Common myeloid progenitor, CD34-positive (primary cell): Measurements from ENCODE around the gene DLGAP4.

Experiments used
- CTCF ChIA-PET: fragments of 350-600 bp; sonication (Branson Sonifier 250); formaldehyde crosslinking; loops from one replicate; lab custom pipeline; 2021; ENCODE audit warnings: antibody characterized with exemption; lab: Charles Lee
- POLR2A ChIA-PET: fragments of 350-600 bp; sonication (Branson Sonifier 250); formaldehyde crosslinking; loops from one replicate; lab custom pipeline; 2021; ENCODE audit warnings: antibody characterized with exemption; lab: Charles Lee
- DNase-seq, 3 donors: peaks; one replicate each; pipeline versions ENCODE4 v3.0.0 to v3.0.0-alpha.2; 2013
- H3K27ac ChIP-seq, 2 experiments: 1 replicate in 1 of 2; 2 replicates in 1 of 2; pipeline ENCODE4 v1.7.0; 2013; ENCODE audit warnings: inconsistent platforms in 2 of 2, low read length in 2 of 2, mild to moderate bottlenecking in 2 of 2, low read depth in 1 of 2, moderate library complexity in 1 of 2; ENCODE audit not compliant: severe bottlenecking in 2 of 2, insufficient read depth in 1 of 2, poor library complexity in 1 of 2
- H3K27me3 ChIP-seq, 5 experiments: replicated peaks in 2 of 5; 1 replicate in 3 of 5; 2 replicates in 2 of 5; pipeline versions ENCODE4 v1.6.1 to v1.7.0; 2013; ENCODE audit warnings: low read length in 4 of 5, mild to moderate bottlenecking in 2 of 5, moderate library complexity in 2 of 5, inconsistent platforms in 1 of 5; ENCODE audit not compliant: insufficient read depth in 5 of 5, control insufficient read depth in 4 of 5
- H3K36me3 ChIP-seq, 4 experiments: 1 replicate in 2 of 4; 2 replicates in 2 of 4; pipeline versions ENCODE4 v1.6.1 to v1.7.0; 2013; ENCODE audit warnings: low read length in 3 of 4, control low read depth in 1 of 4, mild to moderate bottlenecking in 1 of 4; ENCODE audit not compliant: control insufficient read depth in 4 of 4, insufficient read depth in 4 of 4
- H3K4me1 ChIP-seq, 4 experiments: 1 replicate in 3 of 4; 2 replicates in 1 of 4; pipeline versions ENCODE4 v1.6.1 to v1.7.1; 2013; ENCODE audit warnings: low read length in 3 of 4, mild to moderate bottlenecking in 3 of 4, control low read depth in 1 of 4, inconsistent platforms in 1 of 4, moderate library complexity in 1 of 4; ENCODE audit not compliant: control insufficient read depth in 4 of 4, insufficient read depth in 4 of 4; ENCODE audit errors: control extremely low read depth in 1 of 4
- H3K4me3 ChIP-seq, 7 experiments: 1 replicate in 4 of 7; 2 replicates in 3 of 7; pipeline versions ENCODE4 v1.5.1 to v1.7.0; 2013; ENCODE audit warnings: mild to moderate bottlenecking in 7 of 7, low read length in 6 of 7, moderate library complexity in 6 of 7, inconsistent platforms in 2 of 7, low read depth in 2 of 7, control low read depth in 1 of 7; ENCODE audit not compliant: insufficient read depth in 4 of 7, control insufficient read depth in 1 of 7; ENCODE audit errors: extremely low read depth in 1 of 7
- H3K9me3 ChIP-seq, 5 experiments: 1 replicate in 4 of 5; 2 replicates in 1 of 5; pipeline versions ENCODE4 v1.6.1 to v1.7.1; 2013; ENCODE audit warnings: low read length in 4 of 5, mild to moderate bottlenecking in 2 of 5, inconsistent platforms in 1 of 5, low read depth in 1 of 5, moderate library complexity in 1 of 5; ENCODE audit not compliant: control insufficient read depth in 4 of 5, insufficient read depth in 2 of 5; ENCODE audit errors: control extremely low read depth in 1 of 5
- WGBS: methylation state at CpG from one replicate; pipeline ENCODE4 v1.1.5; 2013; ENCODE audit not compliant: insufficient coverage; 5-methylcytosine and 5-hydroxymethylcytosine counted together

Gene DLGAP4

DNA sequence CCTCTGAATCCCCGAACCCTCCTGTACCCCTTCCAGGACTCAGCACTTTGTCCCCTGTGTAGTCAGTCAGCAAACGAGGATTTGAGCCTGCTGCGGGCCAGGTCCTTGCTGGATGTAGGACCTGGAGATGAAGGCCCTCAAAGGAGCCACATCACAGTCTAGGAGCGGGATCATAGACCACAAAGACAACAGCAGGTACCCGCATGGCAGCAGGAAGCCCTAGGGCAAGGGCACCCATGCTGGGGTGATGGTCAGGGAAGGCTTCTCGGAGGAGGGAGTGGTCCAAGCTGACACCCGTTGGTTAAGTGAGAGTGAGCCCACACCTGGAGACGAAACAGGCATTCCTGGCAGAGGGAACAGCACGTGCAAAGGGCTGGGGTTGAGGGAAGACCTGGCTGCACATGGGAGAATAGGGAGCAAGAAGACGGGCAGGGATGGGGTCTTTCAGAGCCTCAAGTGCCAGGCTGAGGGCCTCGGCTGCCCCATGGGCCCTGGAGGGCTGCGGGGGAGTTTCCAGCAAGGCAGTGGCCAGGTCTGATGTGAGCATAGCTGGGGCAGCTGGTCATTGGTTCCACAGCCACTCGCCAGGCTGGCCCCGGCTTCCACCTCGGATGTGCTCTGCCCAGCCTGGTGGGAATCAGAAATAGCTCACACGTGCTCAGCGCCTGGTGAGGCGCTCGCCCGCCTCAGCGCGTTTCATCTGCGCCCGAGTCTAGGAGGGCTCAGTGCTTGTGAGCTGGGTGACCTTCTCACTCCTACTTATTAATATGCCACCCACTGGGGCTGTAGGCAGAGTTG lies 15.0 kb downstream of the DLGAP4 start:
- peaks cover 0 to 9% (median 2%) of the 10 kb centered on the region in 5 experiments for H3K9me3 ChIP-seq
- 90% methylated on average over 24 of the region's 24 CpGs for WGBS
- no peaks in the 10 kb centered on the region for H3K36me3 ChIP-seq
- peaks cover 0 to 11% (median 0%) of the 10 kb centered on the region in 5 experiments for H3K27me3 ChIP-seq
- POLR2A ChIA-PET: no interaction called here
- no peaks in the 10 kb centered on the region for H3K4me1 ChIP-seq
- no peak overlapping the region for H3K4me3 ChIP-seq
- no peak for DNase-seq
- no peak overlapping the region for H3K27ac ChIP-seq
- CTCF ChIA-PET: no interaction called here

DNA sequence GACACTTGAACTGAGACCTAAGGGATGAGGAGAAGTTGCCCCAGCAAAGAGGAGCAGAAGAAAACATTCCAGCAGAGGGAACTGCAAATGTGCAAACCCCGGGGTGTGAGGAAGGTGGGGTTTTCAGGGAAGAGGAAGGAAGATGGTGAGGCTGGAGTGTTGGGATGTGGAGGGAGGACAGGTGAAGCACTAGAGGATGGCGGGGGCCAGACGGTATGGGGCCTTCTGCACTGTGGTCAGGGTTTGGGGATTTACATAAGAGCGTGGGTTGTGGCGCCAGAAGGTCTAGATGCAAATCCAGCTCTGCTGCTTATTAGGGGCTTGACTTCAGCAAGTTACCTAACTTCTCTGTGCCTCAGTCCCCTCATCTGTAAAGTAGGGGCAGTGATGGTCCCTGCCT lies 16.0 kb downstream of the DLGAP4 start:
- H3K4me3 ChIP-seq: no peak overlapping the region
- peaks cover 0 to 11% (median 0%) of the 10 kb centered on the region in 5 experiments for H3K27me3 ChIP-seq
- no peaks in the 10 kb centered on the region for H3K4me1 ChIP-seq
- H3K27ac ChIP-seq: no peak overlapping the region
- 67% methylated on average over 5 of the region's 5 CpGs for WGBS
- no peak for DNase-seq
- ChIA-PET CTCF (no interaction called here), POLR2A (no interaction called here)
- peaks cover 0 to 10% (median 2%) of the 10 kb centered on the region in 5 experiments for H3K9me3 ChIP-seq
- no peaks in the 10 kb centered on the region for H3K36me3 ChIP-seq

DNA sequence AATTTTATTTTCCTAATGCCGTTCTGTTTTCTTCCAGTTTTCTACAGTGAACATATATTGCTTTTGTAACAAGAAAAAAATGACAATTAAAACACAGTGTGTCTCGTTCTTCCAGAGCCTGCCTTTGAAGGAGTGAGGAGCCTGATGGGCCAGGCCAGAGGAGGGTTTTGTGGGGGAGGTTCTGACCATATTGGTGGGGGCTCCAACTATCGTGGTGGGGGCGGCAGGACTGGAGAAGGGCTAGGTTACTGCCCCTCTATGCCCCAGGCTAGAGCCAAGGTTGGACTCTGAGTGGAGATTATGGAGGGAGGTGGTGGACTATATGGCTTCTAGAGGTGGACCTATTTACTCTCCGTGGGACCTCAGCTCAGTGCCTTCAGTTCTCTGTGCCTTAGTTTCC lies 24.0 kb downstream of the DLGAP4 start:
- Histone ChIP-seq H3K9me3 (peaks cover 0 to 7% (median 2%) of the 10 kb centered on the region in 5 experiments), H3K4me3 (no peak overlapping the region), H3K4me1 (no peaks in the 10 kb centered on the region), H3K27ac (no peak overlapping the region), H3K27me3 (peaks cover 0 to 41% (median 17%) of the 10 kb centered on the region in 5 experiments), H3K36me3 (no peaks in the 10 kb centered on the region)
- no peak for DNase-seq
- WGBS: 83% methylated on average over 2 of the region's 5 CpGs
- CTCF ChIA-PET: no interaction called here
- POLR2A ChIA-PET: interaction anchor here (0.6 kb wide), 1 partner anchor 410 kb away, joined by 8 read pairs; no protein-coding TSS in a partner anchor

DNA sequence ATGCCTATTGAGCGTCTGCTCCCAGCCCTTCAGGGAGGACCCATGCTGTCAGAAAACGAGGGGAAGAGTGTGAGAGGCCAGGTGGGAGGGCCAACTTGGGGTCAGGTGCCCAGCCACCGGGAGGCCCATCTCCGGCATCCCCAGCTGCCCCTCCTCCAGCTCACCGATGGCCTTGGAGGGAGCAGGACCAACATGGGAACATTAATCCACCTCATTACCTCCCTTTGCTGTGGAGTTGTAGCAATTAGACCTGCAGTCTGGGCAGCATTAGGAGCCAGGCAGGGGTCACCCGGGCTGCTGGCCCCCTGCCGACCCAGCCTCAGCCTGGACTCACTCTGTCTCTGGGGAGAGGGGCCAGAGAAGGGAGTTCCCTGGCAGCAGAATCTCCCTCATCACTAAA lies 25.1 kb downstream of the DLGAP4 start:
- ChIA-PET POLR2A (no interaction called here), CTCF (no interaction called here)
- Histone ChIP-seq H3K4me3 (no peak overlapping the region), H3K36me3 (no peaks in the 10 kb centered on the region), H3K27me3 (peaks cover 0 to 52% (median 18%) of the 10 kb centered on the region in 5 experiments), H3K4me1 (no peaks in the 10 kb centered on the region), H3K27ac (no peak overlapping the region), H3K9me3 (peaks cover 0 to 3% (median 0%) of the 10 kb centered on the region in 5 experiments)
- 33% methylated on average over 2 of the region's 7 CpGs for WGBS
- DNase-seq: no peak

DNA sequence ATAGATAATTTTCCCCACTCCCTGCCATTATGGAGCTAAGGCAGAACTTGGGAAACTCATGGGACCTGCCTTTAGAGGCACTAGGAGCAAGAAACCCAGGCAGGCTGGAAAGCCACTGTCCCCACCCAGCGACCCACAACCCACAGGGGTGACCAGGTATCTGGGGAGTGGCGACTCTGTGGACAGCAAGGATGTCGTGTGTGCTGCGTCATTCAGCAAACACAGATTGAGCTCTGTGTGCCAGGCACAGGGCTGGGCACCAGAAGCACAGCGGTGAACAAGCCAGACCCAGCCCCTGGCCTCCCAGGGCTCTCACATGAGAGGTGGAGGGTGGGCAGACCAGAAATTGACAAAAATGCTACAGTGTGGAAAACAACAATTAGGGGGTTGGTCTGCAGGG lies 27.7 kb downstream of the DLGAP4 start:
- peaks cover 0 to 60% (median 18%) of the 10 kb centered on the region in 5 experiments for H3K27me3 ChIP-seq
- H3K4me3 ChIP-seq: no peak overlapping the region
- CTCF ChIA-PET: no interaction called here
- H3K9me3 ChIP-seq: no peaks in the 10 kb centered on the region
- H3K27ac ChIP-seq: no peak overlapping the region
- no peaks in the 10 kb centered on the region for H3K4me1 ChIP-seq
- WGBS: 91% methylated on average over 5 of the region's 5 CpGs
- POLR2A ChIA-PET: no interaction called here
- H3K36me3 ChIP-seq: no peaks in the 10 kb centered on the region
- DNase-seq: no peak

DNA sequence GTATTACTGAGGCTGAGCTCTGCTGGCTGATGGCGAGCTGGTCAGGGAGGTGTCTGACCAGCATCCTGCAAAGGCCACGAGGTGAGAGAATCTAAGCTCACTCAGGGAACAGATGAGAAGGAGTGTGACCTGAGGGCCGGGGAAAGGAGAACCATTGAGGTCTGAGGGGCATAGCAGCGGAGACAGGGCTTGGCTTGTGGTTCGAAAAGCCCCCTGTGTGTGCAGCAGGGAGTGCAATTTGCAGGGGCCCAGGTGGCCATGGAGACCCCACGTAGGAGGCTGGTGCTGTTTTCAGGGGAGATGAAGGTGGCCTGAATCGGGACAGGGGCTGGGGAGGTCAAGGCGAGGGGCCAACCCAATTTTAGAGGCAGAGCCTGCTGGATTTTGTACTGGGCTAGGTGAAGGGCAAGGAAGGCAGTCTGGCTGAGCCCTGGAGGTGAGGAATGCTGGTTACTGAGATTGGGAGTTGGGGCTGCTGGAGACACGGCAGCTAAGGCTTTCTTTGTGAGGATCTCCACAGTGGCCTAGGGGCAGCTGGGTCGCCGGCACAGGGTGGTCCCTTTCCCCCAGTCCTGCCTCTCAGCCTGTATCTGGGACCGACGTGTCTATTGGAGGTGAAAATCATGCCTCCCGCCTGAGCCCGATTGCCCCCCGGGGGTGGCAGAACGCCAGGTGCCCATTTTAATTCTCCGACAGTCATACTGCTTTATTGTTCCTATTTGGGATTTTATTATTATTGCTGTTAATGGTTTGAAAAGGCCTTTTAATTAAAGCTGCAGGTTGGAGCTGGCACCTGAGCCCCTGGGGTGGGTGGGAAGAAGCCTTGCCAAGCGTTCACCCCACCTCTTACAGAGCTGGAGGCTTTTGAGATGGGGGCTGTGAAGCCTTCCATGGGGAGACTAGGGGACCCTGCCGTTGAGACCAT lies 28.4 kb downstream of the DLGAP4 start:
- H3K27ac ChIP-seq: no peak overlapping the region
- WGBS: 77% methylated on average over 18 of the region's 20 CpGs
- H3K9me3 ChIP-seq: no peaks in the 10 kb centered on the region
- H3K27me3 ChIP-seq: peaks cover 0 to 64% (median 18%) of the 10 kb centered on the region in 5 experiments
- ChIA-PET CTCF (no interaction called here), POLR2A (no interaction called here)
- no peak overlapping the region for H3K4me3 ChIP-seq
- no peak for DNase-seq
- H3K4me1 ChIP-seq: no peaks in the 10 kb centered on the region
- no peaks in the 10 kb centered on the region for H3K36me3 ChIP-seq
